ENCODE results near the gene PHF21A.

The PHF21A gene

GRCh38 chr11:45886816-45887520, 234.3 kb downstream of the PHF21A start:
- TF ChIP-seq CSDC2 (CRISPR knock-in tag; IDR thresholded peaks at IDR 0.05), result no peak
- TF ChIP-seq GLIS3 (CRISPR knock-in tag; IDR thresholded peaks at IDR 0.05), result no peak
- no peak for TF ChIP-seq OSR1 (CRISPR knock-in tag; IDR thresholded peaks at IDR 0.05)
- TF ChIP-seq POU6F1 (CRISPR knock-in tag; IDR thresholded peaks at IDR 0.05; ENCODE audit: borderline replicate concordance, low read depth), result no peak
- no peak for TF ChIP-seq PATZ1 (CRISPR knock-in tag; IDR thresholded peaks at IDR 0.05; ENCODE audit: borderline replicate concordance)
- no peak for TF ChIP-seq ZNF565 (CRISPR knock-in tag; conservative IDR thresholded peaks at IDR 0.05; ENCODE audit: low read depth)
- no peak for TF ChIP-seq TSHZ2 (CRISPR knock-in tag; IDR thresholded peaks at IDR 0.05)
- TF ChIP-seq SNAI2 (CRISPR knock-in tag; IDR thresholded peaks at IDR 0.05), result no peak
- TF ChIP-seq ARNTL (CRISPR knock-in tag; IDR thresholded peaks at IDR 0.05; ENCODE audit: borderline replicate concordance, low read depth), result no peak
- TF ChIP-seq ZNF70 (CRISPR knock-in tag; IDR thresholded peaks at IDR 0.05), result no peak
- no peak for TF ChIP-seq CREB5 (CRISPR knock-in tag; IDR thresholded peaks at IDR 0.05; ENCODE audit: low read depth)
- no peak for ATAC-seq

GRCh38 chr11:45885921-45886721, 235.1 kb downstream of the PHF21A start:
- ATAC-seq, result peak; percentile 11
- TF ChIP-seq SNAI2 (CRISPR knock-in tag; IDR thresholded peaks at IDR 0.05) (no peak), ZNF8 (CRISPR knock-in tag; IDR thresholded peaks at IDR 0.05) (no peak), BACH2 (CRISPR knock-in tag; IDR thresholded peaks at IDR 0.05; ENCODE audit: borderline replicate concordance) (no peak), ZFP3 (CRISPR knock-in tag; IDR thresholded peaks at IDR 0.05) (no peak), ZNF565 (CRISPR knock-in tag; conservative IDR thresholded peaks at IDR 0.05; ENCODE audit: low read depth) (no peak), PPARA (CRISPR knock-in tag; IDR thresholded peaks at IDR 0.05; ENCODE audit: borderline replicate concordance) (no peak), PATZ1 (CRISPR knock-in tag; IDR thresholded peaks at IDR 0.05; ENCODE audit: borderline replicate concordance) (no peak), CSDC2 (CRISPR knock-in tag; IDR thresholded peaks at IDR 0.05) (no peak), ARNTL (CRISPR knock-in tag; IDR thresholded peaks at IDR 0.05; ENCODE audit: borderline replicate concordance, low read depth) (no peak), CSRNP3 (CRISPR knock-in tag; IDR thresholded peaks at IDR 0.05) (no peak), CREB5 (CRISPR knock-in tag; IDR thresholded peaks at IDR 0.05; ENCODE audit: low read depth) (no peak), ZC3H10 (CRISPR knock-in tag; IDR thresholded peaks at IDR 0.05) (no peak), ZFP30 (CRISPR knock-in tag; IDR thresholded peaks at IDR 0.05) (no peak), TCF4 (CRISPR knock-in tag; IDR thresholded peaks at IDR 0.05; ENCODE audit: borderline replicate concordance) (no peak), GLIS3 (CRISPR knock-in tag; IDR thresholded peaks at IDR 0.05) (no peak), ZNF70 (CRISPR knock-in tag; IDR thresholded peaks at IDR 0.05) (no peak), OSR1 (CRISPR knock-in tag; IDR thresholded peaks at IDR 0.05) (no peak)

All from SK-N-SH treated with all-trans-retinoic acid at 6 μM for 48 hours (cell line).